Measurements from ENCODE around the gene DLG4. TPM values are rescaled to one million over a fixed set of nuclear protein-coding genes. Genes with fewer than 3 reads are reported as not detected.

The DLG4 gene
- total RNA-seq: 16.1 and 18.5 TPM in 2 replicates

GRCh38 chr17:7219812-7220592 lies at the start of gene DLG4, which contains the start of gene ACADVL:
Gene DLG4 (minus strand): TSS chr17:7219836.
Gene ACADVL (plus strand): TSS chr17:7219938. CDS start chr17:7219985, 47 bp downstream.
- intact Hi-C loops (cut with micrococcal nuclease): loop anchor here (1.0 to 2.0 kb wide), 3 partner anchors 14 to 215 kb away; partner anchors contain the start of genes DVL2 and TMEM102

- intact Hi-C loops (cut with micrococcal nuclease): no loop called here
These were observed 47.1 kb upstream of the DLG4 start for GRCh38 chr17:7266784-7267183.

- intact Hi-C loops (cut with micrococcal nuclease): loop anchor here (2.0 kb wide), 1 partner anchor 17 kb away; the partner anchor contains the start of gene SLC2A4
These were observed 44.1 kb upstream of the DLG4 start for GRCh38 chr17:7263801-7264078.

- intact Hi-C loops (cut with micrococcal nuclease): loop anchor here (2.0 kb wide), 1 partner anchor 18 kb away; the partner anchor contains the start of gene SLC2A4
These were observed 43.5 kb upstream of the DLG4 start for GRCh38 chr17:7262935-7263800.

GRCh38 chr17:7262192-7262934 lies 42.7 kb upstream of the DLG4 start, which contains the start of gene CLDN7:
Gene CLDN7 (minus strand): TSS chr17:7262478. CDS start chr17:7262043, 435 bp downstream.
- intact Hi-C loops (cut with micrococcal nuclease): loop anchor here (2.0 kb wide), 1 partner anchor 18 kb away; the partner anchor contains the start of gene SLC2A4

GRCh38 chr17:7261379-7262191 lies 41.9 kb upstream of the DLG4 start:
- intact Hi-C loops (cut with micrococcal nuclease): loop anchor here (2.0 kb wide), 1 partner anchor 19 kb away; the partner anchor contains the start of gene SLC2A4

- intact Hi-C loops (cut with micrococcal nuclease): no loop called here
These were observed 41.2 kb upstream of the DLG4 start for GRCh38 chr17:7260651-7261378.

- intact Hi-C loops (cut with micrococcal nuclease): no loop called here
These were observed 40.5 kb upstream of the DLG4 start for GRCh38 chr17:7260151-7260550.

- intact Hi-C loops (cut with micrococcal nuclease): no loop called here
These were observed 39.9 kb upstream of the DLG4 start for GRCh38 chr17:7259555-7259889.

- intact Hi-C loops (cut with micrococcal nuclease): no loop called here
These were observed 39.3 kb upstream of the DLG4 start for GRCh38 chr17:7258731-7259554.

GRCh38 chr17:7256766-7257456 lies 37.3 kb upstream of the DLG4 start:
- intact Hi-C loops (cut with micrococcal nuclease): no loop called here

- intact Hi-C loops (cut with micrococcal nuclease): loop anchor here (5.0 kb wide), 1 partner anchor 588 kb away; no protein-coding TSS in a partner anchor
These were observed 34.9 kb upstream of the DLG4 start for GRCh38 chr17:7254511-7254910.

GRCh38 chr17:7253082-7253481 lies 33.4 kb upstream of the DLG4 start:
- intact Hi-C loops (cut with micrococcal nuclease): loop anchor here (5.0 kb wide), 1 partner anchor 589 kb away; no protein-coding TSS in a partner anchor

GRCh38 chr17:7252176-7253043 lies 32.8 kb upstream of the DLG4 start, which contains the start of gene ELP5:
Gene ELP5 (plus strand): TSS chr17:7252215. CDS start chr17:7252551, 336 bp downstream.
- intact Hi-C loops (cut with micrococcal nuclease): loop anchor here (1.0 to 5.0 kb wide), 12 partner anchors 13 to 590 kb away; partner anchors contain the start of genes EIF5A, PHF23, SENP3 and TP53

- intact Hi-C loops (cut with micrococcal nuclease): loop anchor here (1.0 to 5.0 kb wide), 12 partner anchors 12 to 591 kb away; partner anchors contain the start of genes EIF5A, PHF23, SENP3 and TP53
These were observed 32.1 kb upstream of the DLG4 start, which contains the start of gene CTDNEP1 for GRCh38 chr17:7251661-7252175. Gene CTDNEP1 (minus strand): TSS chr17:7251734. CDS start chr17:7251296, 438 bp downstream.
